Activated CD4-positive, alpha-beta memory T cell treated with anti-CD3 and anti-CD28 coated beads for 36 hours (primary cell): ENCODE data around the gene PPME1. TPM values are rescaled to one million over a fixed set of nuclear protein-coding genes. Genes with fewer than 3 reads are reported as not detected.

ENCODE experiments used
- CTCF ChIA-PET: fragments of 350-600 bp; sonication (Branson Sonifier 250); formaldehyde crosslinking; loops from one replicate; lab custom pipeline; 2021; ENCODE audit warnings: antibody characterized with exemption, inconsistent platforms; lab: Charles Lee
- POLR2A ChIA-PET: fragments of 350-600 bp; sonication (Branson Sonifier 250); formaldehyde crosslinking; loops from one replicate; lab custom pipeline; 2021; ENCODE audit warnings: antibody characterized with exemption; lab: Charles Lee
- DNase-seq: peaks from one replicate; pipeline ENCODE4 v3.0.0-alpha.2; 2020
- H3K27ac Mint-ChIP-seq: one replicate; pipeline ENCODE4 v1.8.0; 2021; ENCODE audit warnings: mixed read lengths
- H3K27me3 Mint-ChIP-seq: one replicate; pipeline ENCODE4 v1.8.0; 2021; ENCODE audit warnings: mixed read lengths
- H3K36me3 Mint-ChIP-seq: one replicate; pipeline ENCODE4 v1.8.0; 2021; ENCODE audit warnings: mixed read lengths
- H3K4me1 Mint-ChIP-seq: one replicate; pipeline ENCODE4 v1.8.0; 2021; ENCODE audit warnings: low read depth, mixed read lengths
- H3K4me3 Mint-ChIP-seq: one replicate; pipeline ENCODE4 v1.8.0; 2021; ENCODE audit warnings: mild to moderate bottlenecking, mixed read lengths
- H3K9me3 Mint-ChIP-seq: one replicate; pipeline ENCODE4 v1.8.0; 2021; ENCODE audit warnings: mixed read lengths
- intact Hi-C: fragments of 100-400 bp; cut with micrococcal nuclease; formaldehyde crosslinking; loops from one replicate; pipeline ENCODE4 v1.15.1; 2023
- total RNA-seq, 2 experiments: library from RNA; stranded (reverse); gene quantifications; one replicate each; pipeline ENCODE4 v1.2.3, GENCODE V29; 2021

Gene PPME1
- total RNA-seq, 2 experiments from 2014 or later: 37.9 to 38.5 TPM

DNA sequence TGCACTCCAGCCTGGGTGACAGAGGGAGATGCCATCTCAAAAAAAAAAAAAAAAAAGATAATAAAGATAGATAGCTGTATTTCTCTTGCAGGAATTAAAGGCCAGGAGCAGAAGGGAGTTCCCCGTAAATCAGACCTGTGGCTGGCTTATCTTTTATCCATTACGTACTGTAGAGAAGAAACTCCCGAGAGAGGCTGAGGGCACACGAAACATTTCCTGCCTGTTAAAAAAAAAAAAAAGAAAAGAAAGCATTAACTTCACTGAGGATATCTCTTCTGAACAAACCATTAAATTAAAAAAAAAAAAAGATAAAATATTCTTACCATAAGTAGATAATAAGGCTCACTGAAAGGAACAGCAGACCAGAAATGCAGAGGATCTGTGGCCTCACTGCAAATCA lies 117.8 kb downstream of the PPME1 start:
- H3K27me3 Mint-ChIP-seq: peaks cover 2% of the 10 kb centered on the region
- no peak overlapping the region for H3K27ac Mint-ChIP-seq
- no peak overlapping the region for H3K4me3 Mint-ChIP-seq
- no peak for DNase-seq
- intact Hi-C loops: no loop called here
- peaks cover 8% of the 10 kb centered on the region for H3K4me1 Mint-ChIP-seq
- H3K9me3 Mint-ChIP-seq: no peaks in the 10 kb centered on the region
- H3K36me3 Mint-ChIP-seq: no peaks in the 10 kb centered on the region
- POLR2A ChIA-PET: no interaction called here
- CTCF ChIA-PET: no interaction called here

DNA sequence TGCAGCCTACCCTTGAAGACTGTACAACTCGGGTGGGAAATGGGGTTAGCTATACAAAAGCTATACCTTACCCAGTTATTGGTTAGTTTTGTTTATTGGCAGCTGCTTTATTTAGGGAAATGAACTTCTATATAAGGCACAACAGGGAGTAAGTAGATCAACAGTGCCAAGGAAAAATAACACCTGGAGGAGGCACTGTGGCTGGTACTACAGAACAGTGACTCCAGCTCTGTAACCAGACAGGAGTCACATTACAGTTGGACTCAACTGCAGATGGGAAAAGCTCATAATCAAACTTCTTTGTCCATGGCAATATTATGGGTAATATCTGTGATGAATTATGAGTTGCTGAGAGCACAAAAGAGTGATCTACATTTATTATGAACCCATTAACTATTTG lies 126.4 kb downstream of the PPME1 start:
- CTCF ChIA-PET: interaction anchor here (1.8 to 2.8 kb wide), 2 partner anchors 24 to 42 kb away, joined by 5 to 13 read pairs; no protein-coding TSS in a partner anchor
- intact Hi-C loops: no loop called here
- Mint-ChIP-seq H3K27me3 (peaks cover 9% of the 10 kb centered on the region), H3K9me3 (no peaks in the 10 kb centered on the region), H3K4me3 (no peak overlapping the region), H3K4me1 (peaks cover 5% of the 10 kb centered on the region), H3K27ac (no peak overlapping the region), H3K36me3 (no peaks in the 10 kb centered on the region)
- DNase-seq: no peak
- POLR2A ChIA-PET: no interaction called here

DNA sequence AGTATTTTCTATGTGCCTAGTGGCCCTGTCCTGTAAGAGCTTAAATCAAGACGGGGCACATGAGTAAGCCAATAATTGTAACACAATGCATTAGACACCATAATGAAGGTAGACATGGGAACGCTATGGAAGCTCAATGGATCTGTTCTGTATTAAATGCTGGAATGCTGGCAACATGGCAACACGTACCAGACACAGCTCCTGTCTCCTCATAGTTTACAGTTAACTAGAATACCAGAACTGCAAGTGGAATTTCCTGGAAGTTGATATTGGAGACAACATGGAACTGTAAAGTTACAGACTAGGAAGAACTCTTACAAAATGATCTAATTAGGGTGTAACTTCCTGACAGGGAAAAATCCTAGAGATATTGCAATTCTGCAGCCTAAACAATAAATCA lies 127.9 kb downstream of the PPME1 start:
- Mint-ChIP-seq H3K9me3 (no peaks in the 10 kb centered on the region), H3K36me3 (no peaks in the 10 kb centered on the region), H3K4me1 (peaks cover 5% of the 10 kb centered on the region), H3K4me3 (no peak overlapping the region), H3K27me3 (peaks cover 7% of the 10 kb centered on the region), H3K27ac (no peak overlapping the region)
- POLR2A ChIA-PET: no interaction called here
- DNase-seq: no peak
- intact Hi-C loops: no loop called here
- CTCF ChIA-PET: interaction anchor here (4.2 kb wide), 1 partner anchor 23 kb away, joined by 14 read pairs; no protein-coding TSS in a partner anchor

Other genes starting within 250 kb of the PPME1 start
- under 1 TPM in 1 of 2 experiments, not detected in 1; 0.19 TPM for gene DNAJB13, start 220.3 kb upstream of the PPME1 start, total RNA-seq
- 100 to 1,000 TPM; 461 to 471 TPM for gene UCP2, start 188.4 kb upstream of the PPME1 start, total RNA-seq
- gene UCP3, start 162.2 kb upstream of the PPME1 start, total RNA-seq: 1 to 10 TPM; 1.4 to 2.0 TPM
- gene C2CD3, start 287 bp upstream of the PPME1 start, total RNA-seq: 10 to 100 TPM; 22.6 to 24.7 TPM
- not detected for gene P4HA3, start 140.4 kb downstream of the PPME1 start, total RNA-seq
- 1 to 10 TPM; 7.0 to 7.2 TPM for gene PGM2L1, start 227.1 kb downstream of the PPME1 start, total RNA-seq